ENCODE results near the gene DNAJC10.
"Not testable (repeated sequence)": the region's sequence is repeated elsewhere in the genome, so short reads cannot be mapped to it uniquely, and the experiment has no call there.

The DNAJC10 gene

DNA sequence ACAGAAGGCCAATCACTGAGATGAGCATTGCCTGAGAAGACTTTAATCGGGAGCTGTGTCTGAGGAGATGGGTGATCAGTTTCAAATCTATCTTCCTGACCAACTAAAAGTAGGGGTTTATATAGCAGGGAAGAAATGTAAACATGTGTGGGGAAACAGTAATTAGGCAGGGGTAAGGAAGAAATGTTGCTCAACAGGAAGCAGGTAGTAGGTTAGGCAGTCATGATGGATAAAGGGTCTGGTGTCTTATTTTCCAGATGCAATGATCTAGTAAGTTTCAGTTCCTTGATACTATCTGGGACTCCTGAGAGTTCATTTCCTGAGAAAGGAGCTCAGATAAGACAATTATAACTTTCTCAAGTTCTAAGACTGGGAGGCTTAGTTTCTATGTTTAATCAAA, 33.8 kb upstream of the DNAJC10 start:
- TF ChIP-seq, protein P1, sequence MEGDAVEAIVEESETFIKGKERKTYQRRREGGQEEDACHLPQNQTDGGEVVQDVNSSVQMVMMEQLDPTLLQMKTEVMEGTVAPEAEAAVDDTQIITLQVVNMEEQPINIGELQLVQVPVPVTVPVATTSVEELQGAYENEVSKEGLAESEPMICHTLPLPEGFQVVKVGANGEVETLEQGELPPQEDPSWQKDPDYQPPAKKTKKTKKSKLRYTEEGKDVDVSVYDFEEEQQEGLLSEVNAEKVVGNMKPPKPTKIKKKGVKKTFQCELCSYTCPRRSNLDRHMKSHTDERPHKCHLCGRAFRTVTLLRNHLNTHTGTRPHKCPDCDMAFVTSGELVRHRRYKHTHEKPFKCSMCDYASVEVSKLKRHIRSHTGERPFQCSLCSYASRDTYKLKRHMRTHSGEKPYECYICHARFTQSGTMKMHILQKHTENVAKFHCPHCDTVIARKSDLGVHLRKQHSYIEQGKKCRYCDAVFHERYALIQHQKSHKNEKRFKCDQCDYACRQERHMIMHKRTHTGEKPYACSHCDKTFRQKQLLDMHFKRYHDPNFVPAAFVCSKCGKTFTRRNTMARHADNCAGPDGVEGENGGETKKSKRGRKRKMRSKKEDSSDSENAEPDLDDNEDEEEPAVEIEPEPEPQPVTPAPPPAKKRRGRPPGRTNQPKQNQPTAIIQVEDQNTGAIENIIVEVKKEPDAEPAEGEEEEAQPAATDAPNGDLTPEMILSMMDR (IDR thresholded peaks at IDR 0.05; ENCODE audit: low read depth, low read length): no peak
- no peak for DNase-seq (ENCODE audit: low read depth, low spot score)
- no peak overlapping the region for H3K4me3 ChIP-seq (ENCODE audit: low read depth, low read length)
- in situ Hi-C loops (cut with HindIII; ENCODE audit: low sequenced_read_pairs): no loop called here

DNA sequence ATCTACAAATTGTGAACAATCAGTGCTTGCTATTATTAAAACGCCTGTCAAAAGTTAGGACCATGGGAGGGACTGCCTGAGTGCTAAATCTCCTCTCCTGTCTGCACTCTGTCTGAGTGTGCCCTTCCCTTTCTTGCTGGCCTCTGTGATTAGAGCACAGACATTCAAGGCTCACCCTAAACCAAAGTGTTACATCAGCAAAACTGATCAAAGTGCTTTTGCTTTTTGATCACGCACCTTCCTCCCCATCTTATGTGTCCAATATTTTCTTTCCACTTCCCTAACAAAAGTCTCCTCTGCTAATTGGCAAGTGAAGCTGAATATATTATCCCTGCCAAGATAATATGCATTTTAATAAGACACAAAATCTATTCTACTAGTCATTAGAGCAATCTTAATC, 30.5 kb upstream of the DNAJC10 start:
- in situ Hi-C loops (cut with HindIII; ENCODE audit: low sequenced_read_pairs): no loop called here
- no peak for DNase-seq (ENCODE audit: low read depth, low spot score)

DNA sequence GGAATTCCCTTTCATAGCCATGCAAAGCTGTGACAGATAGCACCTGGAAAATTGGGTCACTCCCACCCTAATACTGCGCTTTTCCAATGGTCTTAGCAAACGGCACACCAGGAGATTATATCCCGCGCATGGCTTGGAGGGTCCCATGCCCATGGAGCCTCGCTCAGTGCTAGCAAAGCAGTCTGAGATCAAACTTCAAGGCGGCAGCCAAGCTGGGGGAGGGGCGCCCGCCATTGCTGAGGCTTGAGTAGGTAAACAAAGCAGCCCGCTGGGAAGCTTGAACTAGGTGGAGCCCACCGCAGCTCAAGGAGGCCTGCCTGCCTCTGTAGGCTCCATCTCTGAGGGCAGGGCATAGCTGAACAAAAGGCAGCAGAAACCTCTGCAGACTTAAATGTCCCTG, 29.3 kb upstream of the DNAJC10 start:
- in situ Hi-C loops (cut with HindIII; ENCODE audit: low sequenced_read_pairs); DNase-seq (ENCODE audit: low read depth, low spot score); H3K4me3 ChIP-seq (ENCODE audit: low read depth, low read length): not testable (repeated sequence)

More for the DNA sequence above, 30.5 kb upstream of the DNAJC10 start:
- H3K4me3 ChIP-seq (ENCODE audit: low read depth, low read length): no peak overlapping the region
- TF ChIP-seq, protein P1 (IDR thresholded peaks at IDR 0.05; ENCODE audit: low read depth, low read length): no peak

DNA sequence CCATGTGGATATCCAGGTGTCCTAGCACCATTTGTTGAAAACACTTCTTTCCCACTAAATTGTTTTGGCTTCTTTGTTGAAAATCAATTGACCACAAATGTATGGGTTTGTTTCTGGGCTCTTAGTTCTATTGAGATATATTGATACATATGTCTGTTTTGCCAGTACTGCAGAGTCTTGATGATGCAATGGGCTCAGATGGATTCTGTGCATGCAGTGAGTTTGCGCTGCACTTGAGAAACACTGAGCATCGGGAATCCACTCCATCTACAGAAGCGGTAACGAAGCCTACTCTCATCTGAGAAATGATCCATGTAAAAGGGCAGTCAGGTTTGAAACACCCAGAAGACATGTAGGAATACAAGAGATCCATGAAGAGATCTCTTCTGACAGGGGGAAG, 21.9 kb upstream of the DNAJC10 start:
- TF ChIP-seq, protein P1 (IDR thresholded peaks at IDR 0.05; ENCODE audit: low read depth, low read length): no peak
- no peak overlapping the region for H3K4me3 ChIP-seq (ENCODE audit: low read depth, low read length)
- in situ Hi-C loops (cut with HindIII; ENCODE audit: low sequenced_read_pairs): no loop called here
- no peak for DNase-seq (ENCODE audit: low read depth, low spot score)

DNA sequence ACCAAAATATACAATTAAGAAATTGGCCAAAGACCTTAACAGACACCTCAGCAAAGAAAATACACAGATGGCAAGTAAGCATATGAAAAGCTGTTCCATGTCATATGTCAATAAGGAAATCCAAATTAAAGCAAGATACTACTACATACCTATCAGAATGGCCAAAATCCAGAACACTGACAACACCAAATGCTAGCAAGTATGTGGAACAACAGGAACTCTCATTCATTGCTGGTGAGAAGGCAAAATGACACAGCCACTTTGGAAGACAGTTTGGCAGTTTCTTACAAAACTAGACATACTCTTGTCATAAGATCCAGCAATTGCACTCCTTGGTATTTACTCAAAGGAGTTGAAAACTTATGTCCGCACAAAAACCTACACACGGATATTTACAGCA, 20.3 kb upstream of the DNAJC10 start:
- no peak overlapping the region for H3K4me3 ChIP-seq (ENCODE audit: low read depth, low read length)
- DNase-seq (ENCODE audit: low read depth, low spot score): no peak
- TF ChIP-seq, protein P1 (IDR thresholded peaks at IDR 0.05; ENCODE audit: low read depth, low read length): no peak
- in situ Hi-C loops (cut with HindIII; ENCODE audit: low sequenced_read_pairs): no loop called here

DNA sequence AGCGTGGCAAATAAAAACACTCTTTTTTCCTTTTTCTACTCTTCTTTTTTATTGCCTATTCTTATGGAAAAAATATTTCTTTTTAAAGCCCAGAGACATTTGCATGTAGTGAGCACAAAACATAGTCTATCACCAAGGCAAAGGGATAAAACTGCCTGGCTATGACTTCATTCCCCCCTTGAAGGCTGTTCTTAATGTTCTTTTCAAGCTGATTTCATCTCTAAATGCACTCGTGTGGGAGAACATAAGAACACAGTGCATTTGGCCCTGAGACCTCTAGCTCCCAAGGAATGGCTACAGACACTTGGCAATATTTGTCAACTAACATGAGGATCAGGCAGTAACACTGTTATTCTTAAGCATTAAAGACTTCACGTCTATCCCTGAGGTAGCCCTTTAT, 17.4 kb upstream of the DNAJC10 start:
- TF ChIP-seq, protein P1 (IDR thresholded peaks at IDR 0.05; ENCODE audit: low read depth, low read length): no peak
- no peak for DNase-seq (ENCODE audit: low read depth, low spot score)
- H3K4me3 ChIP-seq (ENCODE audit: low read depth, low read length): no peak overlapping the region
- in situ Hi-C loops (cut with HindIII; ENCODE audit: low sequenced_read_pairs): no loop called here

DNA sequence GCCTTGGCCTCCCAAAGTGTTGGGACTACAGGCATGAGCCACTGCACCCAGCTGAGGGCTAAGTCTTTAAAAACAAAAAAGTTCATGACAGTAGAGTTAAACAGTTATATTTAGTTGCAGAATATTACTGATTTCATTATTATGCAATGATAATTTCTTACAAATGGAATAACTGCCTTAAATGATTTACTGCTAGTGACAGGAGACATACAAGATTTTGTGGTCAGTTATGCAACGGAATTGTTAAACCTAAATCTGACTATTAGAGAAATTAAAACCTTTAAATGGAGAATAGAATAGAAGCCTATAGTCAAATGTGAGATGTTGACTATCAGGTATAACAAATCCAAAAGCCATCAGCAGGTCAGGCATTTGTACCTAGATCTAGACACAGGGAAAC, 10.3 kb upstream of the DNAJC10 start:
- no peak overlapping the region for H3K4me3 ChIP-seq (ENCODE audit: low read depth, low read length)
- in situ Hi-C loops (cut with HindIII; ENCODE audit: low sequenced_read_pairs): no loop called here
- TF ChIP-seq, protein P1 (IDR thresholded peaks at IDR 0.05; ENCODE audit: low read depth, low read length): no peak
- DNase-seq (ENCODE audit: low read depth, low spot score): no peak
